ENCODE measurements around the gene LENG8. TPM values are rescaled to one million over a fixed set of nuclear protein-coding genes. Genes with fewer than 3 reads are reported as not detected.

The LENG8 gene
- polyA plus RNA-seq, 1 donor from 2014 or later, result 24.2 TPM

DNA sequence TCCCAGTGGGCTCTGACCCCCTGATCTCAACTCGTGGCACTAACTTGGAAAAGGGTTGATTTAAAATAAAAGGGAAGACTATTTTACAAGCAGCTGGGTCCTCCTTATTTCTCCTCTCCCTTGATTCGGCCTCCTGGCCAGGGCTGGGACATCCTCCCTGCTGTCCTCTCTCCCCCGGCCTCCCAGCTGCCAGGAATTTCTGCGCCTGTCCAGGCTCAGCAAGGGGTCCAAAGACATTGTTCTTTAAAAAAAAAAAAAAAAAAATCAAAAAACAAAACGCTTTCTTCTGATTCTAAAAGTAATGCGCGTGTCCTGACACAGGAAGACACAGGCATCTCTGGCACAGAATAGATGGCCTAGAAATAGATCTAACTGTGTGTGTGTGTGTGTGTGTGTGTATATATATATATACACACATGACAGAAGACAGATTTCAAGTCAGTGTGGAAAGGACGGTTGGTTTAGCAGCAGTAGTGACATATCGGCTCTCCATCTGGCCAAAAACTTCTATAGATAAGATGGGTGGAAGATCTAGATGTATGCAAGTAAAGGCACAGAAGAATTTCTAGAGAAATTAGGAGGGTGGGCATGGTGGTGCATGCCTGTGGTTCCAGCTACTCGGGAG lies 12.3 kb upstream of the LENG8 start (continued):
- TF ChIP-seq POLR2AphosphoS5 (IDR thresholded peaks at IDR 0.05) (no peak), TAF1 (IDR thresholded peaks at IDR 0.05; ENCODE audit: low read depth) (no peak)

DNA sequence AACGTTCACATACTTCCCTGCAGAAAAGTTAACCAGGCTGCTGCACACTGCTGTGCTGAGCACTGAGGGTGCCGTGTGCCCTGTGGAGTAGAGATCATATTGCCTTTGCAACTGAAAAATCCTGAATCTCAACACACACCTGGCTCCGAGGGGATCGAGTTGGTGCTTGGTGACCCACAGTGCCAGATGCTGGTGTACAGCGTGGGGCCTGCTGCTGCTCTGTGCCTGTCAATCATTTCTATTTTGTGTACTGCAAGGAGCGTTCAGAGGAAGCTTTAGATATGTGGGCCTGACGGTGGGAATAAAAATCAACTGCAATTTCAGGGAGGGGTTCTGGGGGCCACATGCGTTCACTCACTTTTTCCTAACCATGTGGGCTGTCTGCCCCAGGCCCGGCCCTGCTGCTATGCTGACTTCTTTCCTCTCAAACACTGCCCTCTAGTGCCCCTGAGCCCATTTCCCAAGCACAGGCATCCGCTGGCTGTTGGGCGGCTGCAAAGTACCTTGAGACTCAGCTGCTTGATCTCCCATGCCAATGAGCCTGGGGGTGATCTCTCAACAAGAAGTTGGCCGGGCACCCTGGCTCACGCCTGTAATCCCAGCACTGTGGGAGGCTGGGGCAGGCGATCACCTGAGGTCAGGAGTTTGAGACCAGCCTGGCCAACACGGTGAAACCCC lies 9.7 kb upstream of the LENG8 start:
- H3K27me3 ChIP-seq (ENCODE audit: insufficient read depth, low read depth, low read length), result no peaks in the 10 kb centered on the region
- no peak overlapping the region for H3K4me2 ChIP-seq (ENCODE audit: low read length)
- no peak overlapping the region for H3K4me3 ChIP-seq (ENCODE audit: low read length)
- no peaks in the 10 kb centered on the region for H3F3A ChIP-seq (ENCODE audit: insufficient read depth, low read length, poor library complexity, severe bottlenecking)
- no peak overlapping the region for H3K27ac ChIP-seq (ENCODE audit: low read length)
- no peaks in the 10 kb centered on the region for H3K79me2 ChIP-seq (replicated peaks; ENCODE audit: insufficient read depth, low read length)
- no peaks in the 10 kb centered on the region for H3K9me2 ChIP-seq (ENCODE audit: insufficient read depth, low read length)
- H3K36me3 ChIP-seq (ENCODE audit: insufficient read depth, low read length), result no peaks in the 10 kb centered on the region
- TF ChIP-seq EP300 (conservative IDR thresholded peaks at IDR 0.05; ENCODE audit: poor library complexity, severe bottlenecking) (no peak), RAD21 (conservative IDR thresholded peaks at IDR 0.05) (peak; percentile 44), POLR2AphosphoS5 (IDR thresholded peaks at IDR 0.05) (no peak), EZH2 (IDR thresholded peaks at IDR 0.05; ENCODE audit: borderline replicate concordance, insufficient read depth, low read length, poor library complexity, severe bottlenecking) (no peak), TAF1 (IDR thresholded peaks at IDR 0.05; ENCODE audit: low read depth) (no peak), SMC3 (conservative IDR thresholded peaks at IDR 0.05; ENCODE audit: poor library complexity) (peak; percentile 20)
- TF ChIP-seq, protein P1, sequence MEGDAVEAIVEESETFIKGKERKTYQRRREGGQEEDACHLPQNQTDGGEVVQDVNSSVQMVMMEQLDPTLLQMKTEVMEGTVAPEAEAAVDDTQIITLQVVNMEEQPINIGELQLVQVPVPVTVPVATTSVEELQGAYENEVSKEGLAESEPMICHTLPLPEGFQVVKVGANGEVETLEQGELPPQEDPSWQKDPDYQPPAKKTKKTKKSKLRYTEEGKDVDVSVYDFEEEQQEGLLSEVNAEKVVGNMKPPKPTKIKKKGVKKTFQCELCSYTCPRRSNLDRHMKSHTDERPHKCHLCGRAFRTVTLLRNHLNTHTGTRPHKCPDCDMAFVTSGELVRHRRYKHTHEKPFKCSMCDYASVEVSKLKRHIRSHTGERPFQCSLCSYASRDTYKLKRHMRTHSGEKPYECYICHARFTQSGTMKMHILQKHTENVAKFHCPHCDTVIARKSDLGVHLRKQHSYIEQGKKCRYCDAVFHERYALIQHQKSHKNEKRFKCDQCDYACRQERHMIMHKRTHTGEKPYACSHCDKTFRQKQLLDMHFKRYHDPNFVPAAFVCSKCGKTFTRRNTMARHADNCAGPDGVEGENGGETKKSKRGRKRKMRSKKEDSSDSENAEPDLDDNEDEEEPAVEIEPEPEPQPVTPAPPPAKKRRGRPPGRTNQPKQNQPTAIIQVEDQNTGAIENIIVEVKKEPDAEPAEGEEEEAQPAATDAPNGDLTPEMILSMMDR (IDR thresholded peaks at IDR 0.05; ENCODE audit: poor library complexity, severe bottlenecking), result peak; percentile 63
- TF ChIP-seq, protein P2, sequence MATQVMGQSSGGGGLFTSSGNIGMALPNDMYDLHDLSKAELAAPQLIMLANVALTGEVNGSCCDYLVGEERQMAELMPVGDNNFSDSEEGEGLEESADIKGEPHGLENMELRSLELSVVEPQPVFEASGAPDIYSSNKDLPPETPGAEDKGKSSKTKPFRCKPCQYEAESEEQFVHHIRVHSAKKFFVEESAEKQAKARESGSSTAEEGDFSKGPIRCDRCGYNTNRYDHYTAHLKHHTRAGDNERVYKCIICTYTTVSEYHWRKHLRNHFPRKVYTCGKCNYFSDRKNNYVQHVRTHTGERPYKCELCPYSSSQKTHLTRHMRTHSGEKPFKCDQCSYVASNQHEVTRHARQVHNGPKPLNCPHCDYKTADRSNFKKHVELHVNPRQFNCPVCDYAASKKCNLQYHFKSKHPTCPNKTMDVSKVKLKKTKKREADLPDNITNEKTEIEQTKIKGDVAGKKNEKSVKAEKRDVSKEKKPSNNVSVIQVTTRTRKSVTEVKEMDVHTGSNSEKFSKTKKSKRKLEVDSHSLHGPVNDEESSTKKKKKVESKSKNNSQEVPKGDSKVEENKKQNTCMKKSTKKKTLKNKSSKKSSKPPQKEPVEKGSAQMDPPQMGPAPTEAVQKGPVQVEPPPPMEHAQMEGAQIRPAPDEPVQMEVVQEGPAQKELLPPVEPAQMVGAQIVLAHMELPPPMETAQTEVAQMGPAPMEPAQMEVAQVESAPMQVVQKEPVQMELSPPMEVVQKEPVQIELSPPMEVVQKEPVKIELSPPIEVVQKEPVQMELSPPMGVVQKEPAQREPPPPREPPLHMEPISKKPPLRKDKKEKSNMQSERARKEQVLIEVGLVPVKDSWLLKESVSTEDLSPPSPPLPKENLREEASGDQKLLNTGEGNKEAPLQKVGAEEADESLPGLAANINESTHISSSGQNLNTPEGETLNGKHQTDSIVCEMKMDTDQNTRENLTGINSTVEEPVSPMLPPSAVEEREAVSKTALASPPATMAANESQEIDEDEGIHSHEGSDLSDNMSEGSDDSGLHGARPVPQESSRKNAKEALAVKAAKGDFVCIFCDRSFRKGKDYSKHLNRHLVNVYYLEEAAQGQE (IDR thresholded peaks at IDR 0.05; ENCODE audit: borderline replicate concordance), result no peak
- no peak overlapping the region for H3K9ac ChIP-seq (ENCODE audit: low read length)
- no peaks in the 10 kb centered on the region for H4K20me1 ChIP-seq (ENCODE audit: insufficient read depth)
- H2AFZ ChIP-seq (ENCODE audit: low read depth, low read length), result no peak overlapping the region
- no peaks in the 10 kb centered on the region for H3K9me3 ChIP-seq (ENCODE audit: low read length)

DNA sequence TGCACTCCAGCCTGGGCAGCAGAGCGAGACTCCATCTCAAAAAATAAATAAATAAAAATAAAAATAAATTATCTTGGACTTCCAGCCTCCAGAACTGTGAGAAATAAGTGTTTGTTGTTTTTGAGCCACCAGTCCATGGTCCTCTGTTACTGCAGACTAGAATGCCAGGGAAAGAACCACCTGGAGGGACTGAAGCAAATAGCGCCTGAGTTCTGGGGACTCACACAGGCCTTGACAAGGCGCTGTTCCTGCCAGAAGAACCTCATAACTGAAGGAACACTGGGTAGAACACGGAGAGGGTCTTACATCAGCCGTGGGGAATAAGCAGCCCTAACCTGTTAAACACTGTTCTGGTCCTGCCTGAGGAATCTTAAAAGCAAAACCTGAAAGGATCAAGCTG lies 8.4 kb upstream of the LENG8 start:
- Histone ChIP-seq H3K27ac (ENCODE audit: low read length) (no peak overlapping the region), H3K4me2 (ENCODE audit: low read length) (no peak overlapping the region), H3F3A (ENCODE audit: insufficient read depth, low read length, poor library complexity, severe bottlenecking) (no peaks in the 10 kb centered on the region), H4K20me1 (ENCODE audit: insufficient read depth) (no peaks in the 10 kb centered on the region), H3K79me2 (replicated peaks; ENCODE audit: insufficient read depth, low read length) (no peaks in the 10 kb centered on the region), H2AFZ (ENCODE audit: low read depth, low read length) (no peak overlapping the region), H3K9ac (ENCODE audit: low read length) (no peak overlapping the region), H3K9me2 (ENCODE audit: insufficient read depth, low read length) (no peaks in the 10 kb centered on the region), H3K4me3 (ENCODE audit: low read length) (no peak overlapping the region), H3K27me3 (ENCODE audit: insufficient read depth, low read depth, low read length) (no peaks in the 10 kb centered on the region), H3K36me3 (ENCODE audit: insufficient read depth, low read length) (no peaks in the 10 kb centered on the region), H3K9me3 (ENCODE audit: low read length) (no peaks in the 10 kb centered on the region)
- TF ChIP-seq EZH2 (IDR thresholded peaks at IDR 0.05; ENCODE audit: borderline replicate concordance, insufficient read depth, low read length, poor library complexity, severe bottlenecking) (no peak), SMC3 (conservative IDR thresholded peaks at IDR 0.05; ENCODE audit: poor library complexity) (no peak), RAD21 (conservative IDR thresholded peaks at IDR 0.05) (no peak), MXI1 (conservative IDR thresholded peaks at IDR 0.05; ENCODE audit: poor library complexity, severe bottlenecking) (no peak), EP300 (conservative IDR thresholded peaks at IDR 0.05; ENCODE audit: poor library complexity, severe bottlenecking) (no peak), TAF1 (IDR thresholded peaks at IDR 0.05; ENCODE audit: low read depth) (no peak), POLR2AphosphoS5 (IDR thresholded peaks at IDR 0.05) (no peak)
- TF ChIP-seq, protein P2 (IDR thresholded peaks at IDR 0.05; ENCODE audit: borderline replicate concordance), result no peak
- TF ChIP-seq, protein P1 (IDR thresholded peaks at IDR 0.05; ENCODE audit: poor library complexity, severe bottlenecking), result no peak
